GM18511 (cell line): ENCODE data around the gene HMGCS2.

Source experiments
- ATAC-seq: cut with Tn5 transposase; IDR thresholded peaks from one replicate; pipeline ENCODE4 v1.9.1; 2021; ENCODE audit warnings: mild to moderate bottlenecking, moderate library complexity; ENCODE audit not compliant: unreplicated experiment

The HMGCS2 gene

GRCh38 chr1:119702384-119702783 is 66.3 kb downstream of the HMGCS2 start:
- ATAC-seq, result no peak

- no peak for ATAC-seq
These were observed 67.0 kb downstream of the HMGCS2 start for GRCh38 chr1:119701659-119702058.

- no peak for ATAC-seq
These were observed 68.4 kb downstream of the HMGCS2 start for GRCh38 chr1:119700326-119700725.
